SU-DHL-6 (cell line): ENCODE data around the gene CYP26A1.

Source experiments
- H2AFZ ChIP-seq: fragments of 200-600 bp; sonication (generic); 2 replicates; pipeline ENCODE4 v1.6.1; 2014; ENCODE audit warnings: low read depth, mild to moderate bottlenecking, moderate library complexity, mixed read lengths, antibody characterized with exemption, low read length; ENCODE audit not compliant: severe bottlenecking
- H3F3A ChIP-seq: fragments of 200-600 bp; shearing (Covaris generic); 2 replicates; pipeline ENCODE4 v1.6.0; 2016; ENCODE audit warnings: antibody characterized with exemption, mild to moderate bottlenecking; ENCODE audit not compliant: insufficient read depth
- H3K27ac ChIP-seq: fragments of 200-600 bp; sonication (generic); 2 replicates; pipeline ENCODE4 v1.5.1; 2016; ENCODE audit warnings: low read depth, mild to moderate bottlenecking, low read length, moderate library complexity, mixed read lengths
- H3K27me3 ChIP-seq: fragments of 200-600 bp; sonication (generic), shearing (Covaris generic); 2 replicates; pipeline ENCODE4 v1.6.0; 2014; ENCODE audit warnings: mild to moderate bottlenecking, low read length
- H3K36me3 ChIP-seq: fragments of 200-600 bp; sonication (generic); 2 replicates; pipeline ENCODE4 v1.6.1; 2014; ENCODE audit warnings: mild to moderate bottlenecking, low read length, mixed read lengths
- H3K4me2 ChIP-seq: fragments of 300-600, 200-600 bp; shearing (Covaris generic), sonication (generic); 2 replicates; pipeline ENCODE4 v1.6.0; 2014; ENCODE audit warnings: low read length, low read depth, mild to moderate bottlenecking; ENCODE audit not compliant: poor library complexity, severe bottlenecking
- H3K4me3 ChIP-seq: fragments of 200-600 bp; sonication (generic); 2 replicates; pipeline ENCODE4 v1.5.1; 2014; ENCODE audit warnings: antibody characterized with exemption, low read length, mild to moderate bottlenecking, mixed read lengths; ENCODE audit not compliant: insufficient read depth, poor library complexity, severe bottlenecking
- H3K79me2 ChIP-seq: fragments of 200-600 bp; sonication (generic); 2 replicates; pipeline ENCODE4 v1.6.1; 2014; ENCODE audit warnings: mild to moderate bottlenecking, low read length, moderate library complexity; ENCODE audit not compliant: insufficient read depth
- H3K9ac ChIP-seq: fragments of 200-600 bp; sonication (generic); 2 replicates; pipeline ENCODE4 v1.7.0; 2014; ENCODE audit warnings: mild to moderate bottlenecking, low read length
- H3K9me2 ChIP-seq: fragments of 200-600 bp; sonication (generic); replicated peaks from 2 replicates; pipeline ENCODE4 v1.6.1; 2014; ENCODE audit warnings: low read length; ENCODE audit not compliant: insufficient read depth
- H3K9me3 ChIP-seq: fragments of 200-600 bp; sonication (generic); 2 replicates; pipeline ENCODE4 v1.6.1; 2014; ENCODE audit warnings: low read length, mixed read lengths; ENCODE audit not compliant: insufficient read depth
- H4K20me1 ChIP-seq: fragments of 200-600 bp; sonication (generic); 2 replicates; pipeline ENCODE4 v1.6.1; 2014; ENCODE audit warnings: low read depth, mild to moderate bottlenecking, antibody characterized with exemption, low read length, moderate library complexity, mixed read lengths
- EZH2phosphoT487 ChIP-seq: fragments of 200-600 bp; sonication (generic), shearing (Covaris generic); conservative IDR thresholded peaks from 2 replicates; pipeline ENCODE4 v1.6.1; 2018; ENCODE audit warnings: mild to moderate bottlenecking, antibody characterized with exemption, low read length, moderate library complexity, mixed read lengths
- TF ChIP-seq, protein P1 (sequence below): fragments of 200-600 bp; sonication (generic); IDR thresholded peaks from one replicate; pipeline ENCODE4 v1.5.1; 2017; ENCODE audit warnings: antibody characterized with exemption, mild to moderate bottlenecking, low read length, moderate library complexity; ENCODE audit not compliant: insufficient read depth, poor library complexity, severe bottlenecking

Gene CYP26A1

DNA sequence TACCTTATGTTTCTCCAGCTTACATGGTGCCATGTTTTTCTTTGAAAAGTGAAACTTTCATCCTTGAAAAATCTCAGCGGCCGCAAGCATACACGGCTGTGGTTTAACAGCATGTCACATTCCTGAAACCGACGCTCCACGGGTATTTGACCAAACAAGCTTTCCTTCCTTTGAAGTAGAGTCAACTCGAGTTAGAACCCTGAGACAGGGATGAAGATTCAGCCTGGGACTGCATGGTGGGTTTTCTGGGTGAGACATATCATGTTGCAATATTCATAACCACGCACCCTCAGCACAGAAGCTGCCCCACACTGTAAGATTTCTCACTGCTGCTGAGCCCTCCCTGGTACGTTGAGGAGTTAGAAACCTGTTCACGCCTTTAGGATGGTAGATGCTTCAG, 8.1 kb downstream of the CYP26A1 start:
- H4K20me1 ChIP-seq, result no peaks in the 10 kb centered on the region
- H3K9me3 ChIP-seq, result no peaks in the 10 kb centered on the region
- H3K27ac ChIP-seq, result no peak overlapping the region
- H3K4me3 ChIP-seq, result no peak overlapping the region
- H3K36me3 ChIP-seq, result no peaks in the 10 kb centered on the region
- H3K9me2 ChIP-seq, result no peaks in the 10 kb centered on the region
- no peaks in the 10 kb centered on the region for H3K27me3 ChIP-seq
- H3K79me2 ChIP-seq, result no peaks in the 10 kb centered on the region
- no peak overlapping the region for H3K9ac ChIP-seq
- TF ChIP-seq, protein P1, sequence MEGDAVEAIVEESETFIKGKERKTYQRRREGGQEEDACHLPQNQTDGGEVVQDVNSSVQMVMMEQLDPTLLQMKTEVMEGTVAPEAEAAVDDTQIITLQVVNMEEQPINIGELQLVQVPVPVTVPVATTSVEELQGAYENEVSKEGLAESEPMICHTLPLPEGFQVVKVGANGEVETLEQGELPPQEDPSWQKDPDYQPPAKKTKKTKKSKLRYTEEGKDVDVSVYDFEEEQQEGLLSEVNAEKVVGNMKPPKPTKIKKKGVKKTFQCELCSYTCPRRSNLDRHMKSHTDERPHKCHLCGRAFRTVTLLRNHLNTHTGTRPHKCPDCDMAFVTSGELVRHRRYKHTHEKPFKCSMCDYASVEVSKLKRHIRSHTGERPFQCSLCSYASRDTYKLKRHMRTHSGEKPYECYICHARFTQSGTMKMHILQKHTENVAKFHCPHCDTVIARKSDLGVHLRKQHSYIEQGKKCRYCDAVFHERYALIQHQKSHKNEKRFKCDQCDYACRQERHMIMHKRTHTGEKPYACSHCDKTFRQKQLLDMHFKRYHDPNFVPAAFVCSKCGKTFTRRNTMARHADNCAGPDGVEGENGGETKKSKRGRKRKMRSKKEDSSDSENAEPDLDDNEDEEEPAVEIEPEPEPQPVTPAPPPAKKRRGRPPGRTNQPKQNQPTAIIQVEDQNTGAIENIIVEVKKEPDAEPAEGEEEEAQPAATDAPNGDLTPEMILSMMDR, result no peak
- no peak for TF ChIP-seq EZH2phosphoT487
- H3K4me2 ChIP-seq, result no peak overlapping the region
- H3F3A ChIP-seq, result no peaks in the 10 kb centered on the region
- no peak overlapping the region for H2AFZ ChIP-seq

DNA sequence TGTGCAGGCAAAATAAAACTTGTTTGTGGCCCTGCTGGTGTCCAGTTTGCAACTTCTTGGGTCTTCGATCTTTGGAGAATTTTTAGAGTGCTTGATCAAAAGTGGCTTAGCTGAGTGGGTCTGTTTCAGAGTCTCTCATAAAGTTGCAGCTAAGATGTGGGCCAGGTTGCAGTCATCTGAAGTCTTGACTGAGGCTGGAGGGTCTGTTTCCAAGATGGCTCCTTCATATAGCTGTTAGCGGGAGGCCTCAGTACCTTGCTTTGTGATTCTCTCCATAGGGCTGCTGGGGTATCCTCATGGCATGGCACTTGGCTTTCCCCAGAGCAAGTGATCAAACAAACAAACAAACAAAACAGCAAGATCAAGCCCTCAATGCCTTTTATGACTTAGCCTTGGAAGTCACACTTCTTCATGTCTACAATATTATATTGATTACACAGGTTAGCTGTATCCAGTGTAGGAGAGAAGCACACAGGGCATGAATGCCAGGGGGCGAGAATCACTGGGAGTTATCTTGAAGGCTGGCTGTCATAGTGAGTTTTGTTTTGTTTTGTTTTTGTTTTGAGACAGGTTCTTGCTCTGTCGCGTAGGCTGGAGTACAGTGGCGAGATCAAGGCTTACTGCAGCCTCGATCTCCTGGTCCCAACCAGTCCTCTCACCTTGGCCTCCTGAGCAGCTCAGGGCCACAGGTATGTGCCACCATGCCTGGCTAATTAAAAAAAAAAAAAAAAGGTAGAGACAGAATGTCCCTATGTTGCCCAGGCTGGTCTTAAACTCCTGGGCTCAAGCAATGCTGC, 10.2 kb downstream of the CYP26A1 start:
- Histone ChIP-seq H3F3A (no peaks in the 10 kb centered on the region), H3K9me3 (no peaks in the 10 kb centered on the region), H4K20me1 (no peaks in the 10 kb centered on the region), H3K9me2 (no peaks in the 10 kb centered on the region), H3K9ac (no peak overlapping the region), H3K4me3 (no peak overlapping the region), H2AFZ (no peak overlapping the region), H3K27ac (no peak overlapping the region), H3K27me3 (no peaks in the 10 kb centered on the region), H3K4me2 (no peak overlapping the region), H3K79me2 (no peaks in the 10 kb centered on the region), H3K36me3 (no peaks in the 10 kb centered on the region)
- TF ChIP-seq, protein P1, result no peak
- no peak for TF ChIP-seq EZH2phosphoT487

DNA sequence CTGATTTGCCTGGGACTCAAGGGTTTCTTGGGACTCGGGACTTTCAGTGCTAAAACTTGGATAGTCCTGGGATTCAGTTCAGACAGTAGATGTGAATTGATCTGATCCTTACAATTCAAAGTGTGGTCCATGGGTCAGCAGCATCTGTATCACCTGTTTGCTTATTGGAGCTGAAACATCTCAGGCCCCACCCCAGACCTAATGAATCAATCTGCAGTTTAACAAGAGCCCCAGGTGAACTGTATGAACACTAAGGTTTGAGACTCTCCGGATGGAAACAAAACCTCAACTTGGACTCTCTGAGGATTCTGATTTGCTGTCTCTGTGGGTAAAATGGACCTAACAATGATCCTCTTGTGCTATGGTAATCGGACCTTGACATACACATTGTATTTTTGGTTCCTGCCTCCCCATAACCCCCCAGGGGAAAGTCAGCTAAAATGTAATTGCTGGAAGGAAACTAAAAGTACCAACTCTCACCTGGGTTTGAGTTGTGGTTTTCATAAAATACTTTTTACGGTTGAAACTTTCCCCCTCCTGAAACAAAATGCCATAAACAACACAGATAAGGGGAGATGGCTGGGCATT, 11.7 kb downstream of the CYP26A1 start:
- no peak overlapping the region for H3K9ac ChIP-seq
- H3K27me3 ChIP-seq, result no peaks in the 10 kb centered on the region
- no peaks in the 10 kb centered on the region for H4K20me1 ChIP-seq
- H3F3A ChIP-seq, result no peaks in the 10 kb centered on the region
- H2AFZ ChIP-seq, result no peak overlapping the region
- no peak overlapping the region for H3K4me2 ChIP-seq
- no peak overlapping the region for H3K4me3 ChIP-seq
- H3K36me3 ChIP-seq, result no peaks in the 10 kb centered on the region
- no peak overlapping the region for H3K27ac ChIP-seq
- no peaks in the 10 kb centered on the region for H3K79me2 ChIP-seq
- no peak for TF ChIP-seq EZH2phosphoT487
- TF ChIP-seq, protein P1, result no peak
- H3K9me2 ChIP-seq, result no peaks in the 10 kb centered on the region
- H3K9me3 ChIP-seq, result no peaks in the 10 kb centered on the region
